Nephron progenitor cell (in vitro differentiated cells): Measurements from ENCODE around the gene LCP1.
"Not testable (repeated sequence)": the region's sequence is repeated elsewhere in the genome, so short reads cannot be mapped to it uniquely, and the experiment has no call there.

ENCODE experiments used
- DNase-seq: peaks from one replicate; pipeline ENCODE4 v3.0.0; 2021
- H3K27ac Mint-ChIP-seq: 2 replicates; pipeline ENCODE4 v1.8.0; 2021; ENCODE audit warnings: mild to moderate bottlenecking, moderate library complexity, mixed read lengths
- H3K27me3 Mint-ChIP-seq: 2 replicates; pipeline ENCODE4 v1.8.0; 2021; ENCODE audit warnings: mild to moderate bottlenecking, low read depth, mixed read lengths; ENCODE audit not compliant: poor library complexity
- H3K36me3 Mint-ChIP-seq: 2 replicates; pipeline ENCODE4 v1.8.0; 2021; ENCODE audit warnings: low read depth, mixed read lengths
- H3K4me1 Mint-ChIP-seq: 2 replicates; pipeline ENCODE4 v1.8.0; 2021; ENCODE audit warnings: mixed read lengths
- H3K4me3 Mint-ChIP-seq: 2 replicates; pipeline ENCODE4 v1.8.0; 2021; ENCODE audit warnings: mild to moderate bottlenecking, moderate library complexity, mixed read lengths
- H3K9me3 Mint-ChIP-seq: 2 replicates; pipeline ENCODE4 v1.8.0; 2021; ENCODE audit warnings: mild to moderate bottlenecking, moderate library complexity, mixed read lengths
- TF ChIP-seq, protein P1 (sequence below): fragments of 200-600 bp; sonication (generic); IDR thresholded peaks from 2 replicates; pipeline ENCODE4 v1.5.0; 2021; ENCODE audit warnings: antibody characterized with exemption

The LCP1 gene, protein sequence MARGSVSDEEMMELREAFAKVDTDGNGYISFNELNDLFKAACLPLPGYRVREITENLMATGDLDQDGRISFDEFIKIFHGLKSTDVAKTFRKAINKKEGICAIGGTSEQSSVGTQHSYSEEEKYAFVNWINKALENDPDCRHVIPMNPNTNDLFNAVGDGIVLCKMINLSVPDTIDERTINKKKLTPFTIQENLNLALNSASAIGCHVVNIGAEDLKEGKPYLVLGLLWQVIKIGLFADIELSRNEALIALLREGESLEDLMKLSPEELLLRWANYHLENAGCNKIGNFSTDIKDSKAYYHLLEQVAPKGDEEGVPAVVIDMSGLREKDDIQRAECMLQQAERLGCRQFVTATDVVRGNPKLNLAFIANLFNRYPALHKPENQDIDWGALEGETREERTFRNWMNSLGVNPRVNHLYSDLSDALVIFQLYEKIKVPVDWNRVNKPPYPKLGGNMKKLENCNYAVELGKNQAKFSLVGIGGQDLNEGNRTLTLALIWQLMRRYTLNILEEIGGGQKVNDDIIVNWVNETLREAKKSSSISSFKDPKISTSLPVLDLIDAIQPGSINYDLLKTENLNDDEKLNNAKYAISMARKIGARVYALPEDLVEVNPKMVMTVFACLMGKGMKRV

DNA sequence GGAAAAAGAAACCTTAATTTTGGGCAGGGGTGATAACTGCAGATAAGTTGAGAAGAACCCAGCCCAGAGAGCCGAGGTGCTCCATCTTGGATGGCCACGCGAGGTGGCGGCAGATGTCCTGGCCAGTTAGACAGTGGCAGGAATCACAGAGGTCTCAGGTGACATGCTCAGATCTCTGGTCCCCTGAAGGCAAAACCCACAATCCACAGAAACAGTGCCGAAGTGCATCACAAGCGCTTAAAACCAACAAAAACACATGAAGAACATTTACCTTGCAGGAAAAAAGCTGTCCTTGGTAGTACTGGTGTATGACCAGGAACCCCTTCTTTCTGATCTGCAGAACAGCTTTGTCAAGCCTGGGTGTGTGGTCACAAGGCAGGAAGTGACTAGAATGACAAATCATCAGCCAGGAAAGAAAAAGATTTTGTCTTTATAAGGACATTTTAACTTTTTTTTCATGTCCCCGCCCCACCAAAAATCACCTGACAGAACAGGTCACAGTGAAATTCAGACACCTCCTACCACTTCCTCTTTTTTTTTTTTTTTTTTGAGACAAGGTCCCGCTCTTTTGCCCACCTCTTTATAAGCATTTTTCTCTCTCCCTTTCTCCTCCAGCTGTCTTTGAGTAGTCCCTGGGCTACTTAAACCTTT lies at the start of gene LCP1:
TSS of gene LCP1 (minus strand) at position 338 of the 651 bp plus-strand sequence. CDS start 22,515 bp downstream, outside the sequence.
- H3K9me3 Mint-ChIP-seq = no peaks in the 10 kb centered on the region
- TF ChIP-seq, protein P1, sequence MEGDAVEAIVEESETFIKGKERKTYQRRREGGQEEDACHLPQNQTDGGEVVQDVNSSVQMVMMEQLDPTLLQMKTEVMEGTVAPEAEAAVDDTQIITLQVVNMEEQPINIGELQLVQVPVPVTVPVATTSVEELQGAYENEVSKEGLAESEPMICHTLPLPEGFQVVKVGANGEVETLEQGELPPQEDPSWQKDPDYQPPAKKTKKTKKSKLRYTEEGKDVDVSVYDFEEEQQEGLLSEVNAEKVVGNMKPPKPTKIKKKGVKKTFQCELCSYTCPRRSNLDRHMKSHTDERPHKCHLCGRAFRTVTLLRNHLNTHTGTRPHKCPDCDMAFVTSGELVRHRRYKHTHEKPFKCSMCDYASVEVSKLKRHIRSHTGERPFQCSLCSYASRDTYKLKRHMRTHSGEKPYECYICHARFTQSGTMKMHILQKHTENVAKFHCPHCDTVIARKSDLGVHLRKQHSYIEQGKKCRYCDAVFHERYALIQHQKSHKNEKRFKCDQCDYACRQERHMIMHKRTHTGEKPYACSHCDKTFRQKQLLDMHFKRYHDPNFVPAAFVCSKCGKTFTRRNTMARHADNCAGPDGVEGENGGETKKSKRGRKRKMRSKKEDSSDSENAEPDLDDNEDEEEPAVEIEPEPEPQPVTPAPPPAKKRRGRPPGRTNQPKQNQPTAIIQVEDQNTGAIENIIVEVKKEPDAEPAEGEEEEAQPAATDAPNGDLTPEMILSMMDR = no peak
- peaks cover 2% of the 10 kb centered on the region for H3K27me3 Mint-ChIP-seq
- H3K4me1 Mint-ChIP-seq = peaks cover 13% of the 10 kb centered on the region
- no peaks in the 10 kb centered on the region for H3K36me3 Mint-ChIP-seq
- H3K27ac Mint-ChIP-seq = peak within 1 kb of the TSS; percentile 50
- DNase-seq = no peak
- H3K4me3 Mint-ChIP-seq = no peak within 1 kb of the TSS

DNA sequence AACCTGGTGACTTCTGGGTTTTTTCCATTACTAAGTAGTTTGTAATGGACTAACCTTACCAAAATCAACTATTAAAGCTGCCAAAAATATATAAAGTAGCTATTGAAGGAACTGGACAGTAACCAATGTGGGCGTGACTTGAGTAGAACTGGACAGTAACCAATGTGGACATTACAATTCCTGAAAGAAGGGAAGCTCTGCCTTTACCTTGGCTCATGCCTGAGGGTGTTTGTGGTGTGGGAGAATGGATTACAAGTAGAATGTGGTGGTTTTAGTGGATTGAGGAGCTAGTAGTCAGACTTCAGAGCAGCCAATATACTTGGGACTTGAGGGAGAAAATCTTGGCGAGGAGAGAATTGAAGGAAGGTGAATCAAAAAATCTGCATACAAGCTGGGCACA lies 47.3 kb upstream of the LCP1 start:
- no peak for DNase-seq
- Mint-ChIP-seq H3K36me3 (no peaks in the 10 kb centered on the region), H3K4me3 (no peak overlapping the region), H3K4me1 (no peaks in the 10 kb centered on the region), H3K9me3 (peaks cover 44% of the 10 kb centered on the region), H3K27ac (no peak overlapping the region), H3K27me3 (peaks cover 2% of the 10 kb centered on the region)
- TF ChIP-seq, protein P1 = no peak

DNA sequence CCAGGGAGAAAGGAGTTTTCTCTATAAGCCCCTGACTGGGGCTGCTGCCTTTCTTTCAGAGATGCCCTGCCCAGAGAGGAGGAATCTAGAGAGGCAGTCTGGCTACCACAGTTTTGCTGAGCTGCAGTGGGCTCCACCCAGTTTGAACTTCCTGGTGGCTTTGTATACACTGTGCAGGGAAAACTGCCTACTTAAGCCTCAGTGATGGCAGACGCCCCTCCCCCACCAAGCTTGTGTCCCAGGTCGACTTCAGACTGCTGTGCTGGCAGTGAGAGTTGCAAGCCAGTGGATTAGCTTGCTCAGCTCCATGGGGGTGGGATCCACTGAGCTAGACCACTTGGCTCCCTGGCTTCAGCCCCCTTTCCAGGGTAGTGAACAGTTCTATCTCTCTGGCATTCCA lies 38.3 kb upstream of the LCP1 start:
- H3K36me3 Mint-ChIP-seq, H3K4me3 Mint-ChIP-seq, H3K27ac Mint-ChIP-seq, H3K4me1 Mint-ChIP-seq: not testable (repeated sequence)
- peaks cover 68% of the 10 kb centered on the region for H3K9me3 Mint-ChIP-seq
- DNase-seq = peak; percentile 16
- H3K27me3 Mint-ChIP-seq = peaks cover 13% of the 10 kb centered on the region

DNA sequence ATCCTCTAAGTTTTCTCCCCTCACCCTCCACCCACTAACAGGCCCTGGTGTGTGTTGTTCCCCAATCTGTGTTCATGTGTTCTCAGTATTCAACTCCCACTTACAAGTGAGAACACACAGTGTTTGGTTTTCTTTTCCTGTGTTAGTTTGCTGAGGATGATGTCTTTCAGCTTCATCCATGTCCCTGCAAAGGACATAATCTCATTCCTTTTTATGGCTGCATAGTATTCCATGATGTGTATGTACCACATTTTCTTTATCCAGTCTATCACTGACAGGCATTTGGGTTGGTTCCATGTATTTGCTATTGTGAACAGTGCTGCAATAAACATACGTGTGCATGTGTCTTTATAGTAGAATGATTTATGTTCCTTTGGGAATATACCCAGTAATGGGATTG lies 32.8 kb upstream of the LCP1 start:
- H3K36me3 Mint-ChIP-seq, DNase-seq, H3K27ac Mint-ChIP-seq, H3K4me3 Mint-ChIP-seq: not testable (repeated sequence)
- H3K4me1 Mint-ChIP-seq = peaks cover 13% of the 10 kb centered on the region
- H3K9me3 Mint-ChIP-seq = peaks cover 45% of the 10 kb centered on the region
- peaks cover 28% of the 10 kb centered on the region for H3K27me3 Mint-ChIP-seq

DNA sequence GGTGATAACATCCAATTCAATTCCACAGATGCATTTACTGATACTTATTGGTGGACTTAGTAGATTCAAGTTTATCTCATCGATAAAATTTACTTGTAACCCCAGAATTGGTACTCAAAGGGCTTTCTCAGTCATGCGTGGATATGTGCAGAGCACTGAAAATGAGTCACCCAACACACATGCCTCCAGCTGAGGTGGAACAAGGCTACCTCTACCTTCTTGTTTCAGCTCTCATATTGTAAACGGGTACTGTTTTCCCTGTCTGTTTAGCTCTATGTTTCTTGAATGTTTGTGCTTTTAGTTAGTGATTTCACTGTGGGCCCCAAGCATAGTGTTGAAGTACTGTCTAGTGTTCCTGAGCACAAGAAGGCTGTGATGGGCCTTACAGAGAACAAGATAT lies 31.3 kb upstream of the LCP1 start:
- Mint-ChIP-seq H3K4me3 (no peak overlapping the region), H3K9me3 (peaks cover 32% of the 10 kb centered on the region), H3K27me3 (peaks cover 20% of the 10 kb centered on the region), H3K36me3 (no peaks in the 10 kb centered on the region), H3K4me1 (peaks cover 13% of the 10 kb centered on the region), H3K27ac (no peak overlapping the region)
- TF ChIP-seq, protein P1 = no peak
- DNase-seq = no peak

DNA sequence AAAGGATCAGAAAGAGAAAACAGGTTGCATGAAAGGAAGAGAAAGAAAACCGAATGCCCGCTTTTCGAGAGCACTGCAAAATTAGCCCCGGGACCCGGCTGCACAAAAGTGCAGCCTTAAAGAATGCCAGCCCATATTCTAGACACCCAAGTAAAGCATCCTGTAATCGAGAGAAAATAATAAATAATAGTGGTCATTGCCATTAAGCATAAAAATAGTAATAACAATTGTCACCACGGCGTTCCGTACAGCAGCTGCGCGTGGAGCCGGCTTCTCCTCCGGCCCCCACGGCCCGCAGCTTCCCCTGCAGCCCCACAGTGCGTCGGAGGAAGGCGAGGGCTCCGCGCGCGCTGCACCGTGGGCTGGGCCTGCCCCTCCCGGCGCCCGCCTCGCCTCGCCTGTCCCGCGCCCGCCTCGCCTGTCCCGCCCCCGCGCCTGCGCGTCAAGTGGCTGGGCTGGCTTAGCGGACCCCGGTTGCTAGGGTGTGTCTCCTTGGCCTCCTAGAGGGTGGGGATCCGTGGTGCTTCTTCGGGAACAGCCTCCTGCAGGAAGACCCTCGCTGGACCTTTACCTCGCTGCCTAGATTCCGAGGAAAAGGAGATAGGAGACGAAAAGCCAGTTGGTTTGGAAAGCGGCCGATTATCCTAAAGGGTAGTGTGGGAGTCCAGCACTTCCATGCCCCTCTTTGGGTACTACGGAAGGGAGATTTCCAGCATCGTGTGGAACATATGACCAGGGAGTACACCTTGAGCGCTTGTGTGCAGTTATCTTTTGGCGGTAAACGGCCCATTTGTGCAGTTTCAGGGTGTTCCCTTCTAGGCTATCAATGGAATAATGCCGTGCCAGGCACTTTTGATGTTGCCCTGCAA lies 29.7 kb upstream of the LCP1 start, which contains the start of gene LRRC63:
TSS of gene LRRC63 (plus strand) at position 446 of the 869 bp plus-strand sequence. CDS start 1,107 bp downstream, outside the sequence.
- H3K27ac Mint-ChIP-seq = no peak within 1 kb of the TSS
- TF ChIP-seq, protein P1 = no peak

More for the DNA sequence above, 29.7 kb upstream of the LCP1 start, which contains the start of gene LRRC63:
- DNase-seq = peak; percentile 86
- H3K4me1 Mint-ChIP-seq = peaks cover 13% of the 10 kb centered on the region
- no peaks in the 10 kb centered on the region for H3K36me3 Mint-ChIP-seq
- H3K9me3 Mint-ChIP-seq = peaks cover 19% of the 10 kb centered on the region
- H3K4me3 Mint-ChIP-seq = peak within 1 kb of the TSS; percentile 88
- H3K27me3 Mint-ChIP-seq = peaks cover 23% of the 10 kb centered on the region
